ENCODE measurements around the gene GAK. TPM values are rescaled to one million over a fixed set of nuclear protein-coding genes. Genes with fewer than 3 reads are reported as not detected.

The GAK gene
- total and polyA plus RNA-seq, 4 donors, result 27.4 to 69.7 (median 47.0) TPM

DNA sequence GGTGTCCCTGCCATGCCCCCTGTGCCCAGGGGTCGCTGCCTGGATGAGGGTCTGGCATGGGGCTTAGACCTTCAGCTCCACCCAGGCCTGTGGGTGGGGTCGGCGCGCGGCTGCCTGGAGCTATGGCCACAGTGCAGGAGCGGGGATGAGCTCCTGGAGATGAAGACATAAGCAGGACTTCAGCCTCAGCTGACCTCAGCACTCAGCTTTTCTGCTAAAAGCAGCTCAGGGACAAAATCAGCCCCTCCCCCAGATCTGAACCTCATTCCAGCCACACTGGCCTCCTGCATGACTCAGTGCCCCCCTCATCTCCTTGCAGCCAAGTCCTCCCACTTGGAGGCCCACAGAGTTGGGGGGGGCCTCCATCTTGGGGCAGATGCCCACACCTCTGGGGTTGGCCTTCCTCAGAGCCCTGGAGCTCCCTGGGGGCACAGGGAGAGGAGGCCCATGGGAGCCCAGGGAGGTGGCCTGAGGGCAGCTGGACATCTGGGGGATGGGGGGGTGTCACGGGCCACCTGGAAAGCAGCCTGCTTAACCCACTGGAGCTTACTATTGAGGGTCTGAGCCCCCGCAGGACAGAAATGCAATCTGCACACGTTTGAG, 86.8 kb downstream of the GAK start:
- WGBS, result 94% methylated on average over 9 of the region's 9 CpGs
- Histone ChIP-seq H3K36me3 (ENCODE audit: control insufficient read depth in 4 of 4, insufficient read depth in 3 of 4, low read depth in 1 of 4, low read length in 3 of 4) (peaks cover 0 to 14% (median 5%) of the 10 kb centered on the region in 4 donors), H3K4me3 (ENCODE audit: low read depth in 1 of 3, low read length in 3 of 3) (no peak overlapping the region), H3K9ac (ENCODE audit: low read depth in 1 of 2, low read length in 2 of 2) (no peak overlapping the region), H3K27me3 (ENCODE audit: control insufficient read depth in 4 of 4, insufficient read depth in 4 of 4, low read length in 3 of 4) (no peaks in the 10 kb centered on the region), H3K27ac (ENCODE audit: low read depth in 1 of 2, low read length in 2 of 2) (no peak overlapping the region), H3K4me1 (ENCODE audit: control insufficient read depth in 4 of 4, insufficient read depth in 4 of 4, low read length in 3 of 4) (no peaks in the 10 kb centered on the region), H3K9me3 (ENCODE audit: control insufficient read depth in 4 of 4, low read length in 3 of 4) (no peaks in the 10 kb centered on the region)
- TF ChIP-seq HNF4A (conservative IDR thresholded peaks at IDR 0.05), result no peak
- no peak for TF ChIP-seq YY1 (IDR thresholded peaks at IDR 0.05)
- TF ChIP-seq FOXA1 (IDR thresholded peaks at IDR 0.05), result no peak
- TF ChIP-seq, protein P1, sequence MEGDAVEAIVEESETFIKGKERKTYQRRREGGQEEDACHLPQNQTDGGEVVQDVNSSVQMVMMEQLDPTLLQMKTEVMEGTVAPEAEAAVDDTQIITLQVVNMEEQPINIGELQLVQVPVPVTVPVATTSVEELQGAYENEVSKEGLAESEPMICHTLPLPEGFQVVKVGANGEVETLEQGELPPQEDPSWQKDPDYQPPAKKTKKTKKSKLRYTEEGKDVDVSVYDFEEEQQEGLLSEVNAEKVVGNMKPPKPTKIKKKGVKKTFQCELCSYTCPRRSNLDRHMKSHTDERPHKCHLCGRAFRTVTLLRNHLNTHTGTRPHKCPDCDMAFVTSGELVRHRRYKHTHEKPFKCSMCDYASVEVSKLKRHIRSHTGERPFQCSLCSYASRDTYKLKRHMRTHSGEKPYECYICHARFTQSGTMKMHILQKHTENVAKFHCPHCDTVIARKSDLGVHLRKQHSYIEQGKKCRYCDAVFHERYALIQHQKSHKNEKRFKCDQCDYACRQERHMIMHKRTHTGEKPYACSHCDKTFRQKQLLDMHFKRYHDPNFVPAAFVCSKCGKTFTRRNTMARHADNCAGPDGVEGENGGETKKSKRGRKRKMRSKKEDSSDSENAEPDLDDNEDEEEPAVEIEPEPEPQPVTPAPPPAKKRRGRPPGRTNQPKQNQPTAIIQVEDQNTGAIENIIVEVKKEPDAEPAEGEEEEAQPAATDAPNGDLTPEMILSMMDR (IDR thresholded peaks at IDR 0.05; ENCODE audit: low read depth, low read length, missing input control), result no peak
- no peak for TF ChIP-seq RAD21 (IDR thresholded peaks at IDR 0.05)
- TF ChIP-seq, protein P2, sequence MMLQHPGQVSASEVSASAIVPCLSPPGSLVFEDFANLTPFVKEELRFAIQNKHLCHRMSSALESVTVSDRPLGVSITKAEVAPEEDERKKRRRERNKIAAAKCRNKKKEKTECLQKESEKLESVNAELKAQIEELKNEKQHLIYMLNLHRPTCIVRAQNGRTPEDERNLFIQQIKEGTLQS (IDR thresholded peaks at IDR 0.05), result no peak
- no peak for TF ChIP-seq EGR1 (IDR thresholded peaks at IDR 0.05; ENCODE audit: low read depth in 2 of 2)
- TF ChIP-seq NR2F2 (IDR thresholded peaks at IDR 0.05), result no peak
- TF ChIP-seq, protein P3, sequence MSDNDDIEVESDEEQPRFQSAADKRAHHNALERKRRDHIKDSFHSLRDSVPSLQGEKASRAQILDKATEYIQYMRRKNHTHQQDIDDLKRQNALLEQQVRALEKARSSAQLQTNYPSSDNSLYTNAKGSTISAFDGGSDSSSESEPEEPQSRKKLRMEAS (IDR thresholded peaks at IDR 0.05), result no peak
- TF ChIP-seq TAF1 (conservative IDR thresholded peaks at IDR 0.05), result no peak
- no peak for TF ChIP-seq RXRA (IDR thresholded peaks at IDR 0.05)
- no peak for TF ChIP-seq FOXA2 (IDR thresholded peaks at IDR 0.05)
- no peak for TF ChIP-seq JUND (IDR thresholded peaks at IDR 0.05)
- no peak for TF ChIP-seq GABPA (IDR thresholded peaks at IDR 0.05 in 1 of 2, conservative IDR thresholded peaks at IDR 0.05 in 1 of 2)
- TF ChIP-seq SP1 (IDR thresholded peaks at IDR 0.05), result no peak
- TF ChIP-seq, protein P4, sequence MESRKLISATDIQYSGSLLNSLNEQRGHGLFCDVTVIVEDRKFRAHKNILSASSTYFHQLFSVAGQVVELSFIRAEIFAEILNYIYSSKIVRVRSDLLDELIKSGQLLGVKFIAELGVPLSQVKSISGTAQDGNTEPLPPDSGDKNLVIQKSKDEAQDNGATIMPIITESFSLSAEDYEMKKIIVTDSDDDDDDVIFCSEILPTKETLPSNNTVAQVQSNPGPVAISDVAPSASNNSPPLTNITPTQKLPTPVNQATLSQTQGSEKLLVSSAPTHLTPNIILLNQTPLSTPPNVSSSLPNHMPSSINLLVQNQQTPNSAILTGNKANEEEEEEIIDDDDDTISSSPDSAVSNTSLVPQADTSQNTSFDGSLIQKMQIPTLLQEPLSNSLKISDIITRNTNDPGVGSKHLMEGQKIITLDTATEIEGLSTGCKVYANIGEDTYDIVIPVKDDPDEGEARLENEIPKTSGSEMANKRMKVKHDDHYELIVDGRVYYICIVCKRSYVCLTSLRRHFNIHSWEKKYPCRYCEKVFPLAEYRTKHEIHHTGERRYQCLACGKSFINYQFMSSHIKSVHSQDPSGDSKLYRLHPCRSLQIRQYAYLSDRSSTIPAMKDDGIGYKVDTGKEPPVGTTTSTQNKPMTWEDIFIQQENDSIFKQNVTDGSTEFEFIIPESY (IDR thresholded peaks at IDR 0.05), result no peak
- no peak for TF ChIP-seq HNF4G (IDR thresholded peaks at IDR 0.05)
- TF ChIP-seq, protein P5, sequence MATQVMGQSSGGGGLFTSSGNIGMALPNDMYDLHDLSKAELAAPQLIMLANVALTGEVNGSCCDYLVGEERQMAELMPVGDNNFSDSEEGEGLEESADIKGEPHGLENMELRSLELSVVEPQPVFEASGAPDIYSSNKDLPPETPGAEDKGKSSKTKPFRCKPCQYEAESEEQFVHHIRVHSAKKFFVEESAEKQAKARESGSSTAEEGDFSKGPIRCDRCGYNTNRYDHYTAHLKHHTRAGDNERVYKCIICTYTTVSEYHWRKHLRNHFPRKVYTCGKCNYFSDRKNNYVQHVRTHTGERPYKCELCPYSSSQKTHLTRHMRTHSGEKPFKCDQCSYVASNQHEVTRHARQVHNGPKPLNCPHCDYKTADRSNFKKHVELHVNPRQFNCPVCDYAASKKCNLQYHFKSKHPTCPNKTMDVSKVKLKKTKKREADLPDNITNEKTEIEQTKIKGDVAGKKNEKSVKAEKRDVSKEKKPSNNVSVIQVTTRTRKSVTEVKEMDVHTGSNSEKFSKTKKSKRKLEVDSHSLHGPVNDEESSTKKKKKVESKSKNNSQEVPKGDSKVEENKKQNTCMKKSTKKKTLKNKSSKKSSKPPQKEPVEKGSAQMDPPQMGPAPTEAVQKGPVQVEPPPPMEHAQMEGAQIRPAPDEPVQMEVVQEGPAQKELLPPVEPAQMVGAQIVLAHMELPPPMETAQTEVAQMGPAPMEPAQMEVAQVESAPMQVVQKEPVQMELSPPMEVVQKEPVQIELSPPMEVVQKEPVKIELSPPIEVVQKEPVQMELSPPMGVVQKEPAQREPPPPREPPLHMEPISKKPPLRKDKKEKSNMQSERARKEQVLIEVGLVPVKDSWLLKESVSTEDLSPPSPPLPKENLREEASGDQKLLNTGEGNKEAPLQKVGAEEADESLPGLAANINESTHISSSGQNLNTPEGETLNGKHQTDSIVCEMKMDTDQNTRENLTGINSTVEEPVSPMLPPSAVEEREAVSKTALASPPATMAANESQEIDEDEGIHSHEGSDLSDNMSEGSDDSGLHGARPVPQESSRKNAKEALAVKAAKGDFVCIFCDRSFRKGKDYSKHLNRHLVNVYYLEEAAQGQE (IDR thresholded peaks at IDR 0.05), result no peak
- DNase-seq (ENCODE audit: low spot score), result no peak
